Right atrium auricular region (tissue), 2 donors: ENCODE data around the gene CEP57L1. TPM values are rescaled to one million over a fixed set of nuclear protein-coding genes. Genes with fewer than 3 reads are reported as not detected.

Experiments used
- DNase-seq: peaks from one replicate; pipeline ENCODE4 v3.0.0-alpha.2; 2019; ENCODE audit warnings: low spot score
- H3K27ac ChIP-seq, 2 donors: fragments of 200-600 bp; sonication (generic); 1 replicate in 1 of 2; 2 replicates in 1 of 2; pipeline ENCODE4 v1.5.1; 2016 to 2019
- H3K27me3 ChIP-seq, 2 donors: fragments of 200-600 bp; sonication (generic); one replicate each; pipeline versions ENCODE4 v1.5.1 to v1.6.0; 2017 to 2019
- H3K36me3 ChIP-seq: fragments of 200-600 bp; sonication (generic); one replicate; pipeline ENCODE4 v1.5.1; 2016
- H3K4me1 ChIP-seq, 2 donors: fragments of 200-600 bp; sonication (generic); one replicate each; pipeline versions ENCODE4 v1.5.1 to v1.6.0; 2017 to 2019
- H3K4me3 ChIP-seq, 2 donors: fragments of 200-600 bp; sonication (generic); 1 replicate in 1 of 2; 2 replicates in 1 of 2; pipeline ENCODE4 v1.5.1; 2017 to 2019; ENCODE audit warnings: mild to moderate bottlenecking in 1 of 2, moderate library complexity in 1 of 2
- H3K9me3 ChIP-seq, 2 donors: fragments of 200-600 bp; sonication (generic); one replicate each; pipeline ENCODE4 v1.5.1; 2019
- CTCF ChIP-seq, 2 donors: fragments of 200-600 bp; sonication (generic); IDR thresholded peaks; one replicate each; pipeline ENCODE4 v1.5.1; 2019; ENCODE audit warnings: antibody characterized with exemption in 2 of 2
- total RNA-seq, 2 donors: library from RNA; depleted of rRNA; stranded (reverse); fragments of >200 nt; gene quantifications; one replicate each; pipeline ENCODE4 v1.1.0, GENCODE V29; 2016

The CEP57L1 gene
- total RNA-seq, 2 donors from 2014 or later, result 6.9 to 15.6 TPM

GRCh38 chr6:109056661-109057060, 38.6 kb upstream of the CEP57L1 start:
- Histone ChIP-seq H3K4me3 (no peak overlapping the region), H3K4me1 (peaks cover 0 to 56% of the 10 kb centered on the region in 2 donors), H3K27me3 (no peaks in the 10 kb centered on the region), H3K27ac (peak overlapping the region in 1 of 2 donors; percentile 42), H3K9me3 (no peaks in the 10 kb centered on the region), H3K36me3 (no peaks in the 10 kb centered on the region)
- DNase-seq, result no peak
- no peak for TF ChIP-seq CTCF (IDR thresholded peaks at IDR 0.05)

- Histone ChIP-seq H3K4me3 (no peak overlapping the region), H3K4me1 (peaks cover 0 to 51% of the 10 kb centered on the region in 2 donors), H3K27ac (peak overlapping the region in 1 of 2 donors; percentile 36), H3K9me3 (no peaks in the 10 kb centered on the region), H3K27me3 (no peaks in the 10 kb centered on the region), H3K36me3 (no peaks in the 10 kb centered on the region)
- DNase-seq, result no peak
- TF ChIP-seq CTCF (IDR thresholded peaks at IDR 0.05), result no peak
Observed at GRCh38 chr6:109058620-109059019, 36.7 kb upstream of the CEP57L1 start.

DNA sequence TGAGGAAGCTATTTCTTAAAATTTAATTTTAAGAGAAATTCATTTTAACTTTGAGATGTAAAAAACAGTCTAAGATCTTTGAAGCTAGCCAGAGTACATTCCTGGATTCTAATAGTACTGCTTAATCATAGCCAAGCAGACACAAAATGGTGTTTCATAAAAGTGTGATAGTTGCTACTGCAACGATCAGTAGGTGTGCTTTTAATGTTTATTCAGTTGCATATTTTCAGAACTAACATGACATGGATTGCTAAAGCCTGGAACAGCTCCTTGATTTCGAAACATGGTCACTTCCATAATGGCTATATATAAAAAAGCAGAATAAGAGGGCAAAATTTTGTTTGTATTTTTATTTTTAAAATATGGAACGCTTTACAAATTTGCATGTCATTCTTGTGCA, 36.2 kb upstream of the CEP57L1 start:
- no peak for TF ChIP-seq CTCF (IDR thresholded peaks at IDR 0.05)
- Histone ChIP-seq H3K4me3 (no peak overlapping the region), H3K9me3 (no peaks in the 10 kb centered on the region), H3K4me1 (peaks cover 0 to 51% of the 10 kb centered on the region in 2 donors), H3K36me3 (no peaks in the 10 kb centered on the region), H3K27ac (peak overlapping the region; percentile 36 to 49), H3K27me3 (no peaks in the 10 kb centered on the region)
- no peak for DNase-seq

DNA sequence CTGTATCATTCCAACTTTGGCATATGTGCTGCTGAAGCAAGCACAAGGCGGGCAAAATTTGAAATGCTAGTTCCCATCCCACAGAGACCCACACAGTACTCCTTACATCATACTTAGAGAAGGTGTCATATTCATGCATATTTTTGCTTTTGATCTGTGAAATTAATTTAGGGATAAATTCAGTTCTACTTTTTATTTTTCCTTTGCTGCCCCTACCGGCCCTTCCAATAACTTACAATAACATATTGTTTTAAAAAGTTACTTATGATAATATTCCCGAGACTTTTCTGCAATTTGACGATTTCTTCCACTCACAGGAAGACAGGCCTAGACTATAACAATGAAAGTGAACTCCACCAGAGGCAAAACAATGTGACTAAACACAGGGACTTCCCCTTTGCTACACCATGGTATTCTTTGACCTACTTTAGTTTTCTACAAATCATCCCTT, 35.7 kb upstream of the CEP57L1 start:
- H3K9me3 ChIP-seq, result no peaks in the 10 kb centered on the region
- H3K27me3 ChIP-seq, result no peaks in the 10 kb centered on the region
- H3K27ac ChIP-seq, result peak overlapping the region; percentile 36 to 49
- peaks cover 0 to 51% of the 10 kb centered on the region in 2 donors for H3K4me1 ChIP-seq
- no peak for DNase-seq
- peak in 1 of 2 donors; percentile 46 for TF ChIP-seq CTCF (IDR thresholded peaks at IDR 0.05)
- H3K36me3 ChIP-seq, result no peaks in the 10 kb centered on the region
- no peak overlapping the region for H3K4me3 ChIP-seq

DNA sequence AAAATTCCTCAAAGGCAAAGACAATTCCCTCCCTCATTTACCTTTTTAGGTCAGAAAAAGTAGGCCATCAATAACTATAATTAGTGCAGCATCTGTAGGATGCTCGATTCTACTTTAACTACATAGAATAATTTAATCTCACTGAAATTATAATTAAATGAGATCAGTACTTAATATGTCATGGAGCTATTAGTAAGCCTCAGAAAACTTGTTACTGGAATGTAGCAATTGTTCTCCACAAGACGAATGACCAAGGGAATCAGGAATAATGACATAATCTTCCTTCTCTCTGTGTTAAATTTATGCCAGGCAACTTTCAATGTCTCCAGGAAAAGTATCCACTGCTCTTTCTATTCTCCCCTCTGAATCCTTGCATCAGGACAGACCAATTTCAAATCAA, 34.7 kb upstream of the CEP57L1 start:
- no peaks in the 10 kb centered on the region for H3K27me3 ChIP-seq
- TF ChIP-seq CTCF (IDR thresholded peaks at IDR 0.05), result no peak
- no peaks in the 10 kb centered on the region for H3K36me3 ChIP-seq
- H3K9me3 ChIP-seq, result no peaks in the 10 kb centered on the region
- DNase-seq, result no peak
- H3K27ac ChIP-seq, result peak overlapping the region; percentile 36 to 49
- peaks cover 0 to 47% of the 10 kb centered on the region in 2 donors for H3K4me1 ChIP-seq
- no peak overlapping the region for H3K4me3 ChIP-seq

DNA sequence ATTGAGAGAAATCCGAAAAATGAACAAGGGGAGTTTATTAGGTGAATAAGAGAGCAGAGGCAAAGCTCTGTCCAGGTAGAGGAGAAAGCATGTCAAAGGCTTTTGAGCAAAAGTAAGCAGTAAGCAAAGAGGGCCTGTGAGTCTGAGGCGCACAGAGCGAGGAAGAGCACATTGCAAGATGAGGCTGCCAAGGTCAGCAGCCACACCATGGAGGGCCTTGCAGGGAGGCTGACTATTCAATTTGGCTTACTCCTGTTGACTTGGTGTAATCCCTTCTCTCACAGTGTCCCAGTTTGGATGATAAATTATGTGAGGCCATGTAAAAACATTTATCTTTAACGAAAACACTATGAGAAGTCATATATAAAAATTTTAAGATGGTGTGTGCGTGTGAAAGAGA, 33.1 kb upstream of the CEP57L1 start:
- no peak for DNase-seq
- Histone ChIP-seq H3K4me3 (no peak overlapping the region), H3K27ac (no peak overlapping the region), H3K9me3 (no peaks in the 10 kb centered on the region), H3K27me3 (no peaks in the 10 kb centered on the region), H3K36me3 (no peaks in the 10 kb centered on the region), H3K4me1 (peaks cover 0 to 43% of the 10 kb centered on the region in 2 donors)
- no peak for TF ChIP-seq CTCF (IDR thresholded peaks at IDR 0.05)
